ENCODE data around the gene LCP2. TPM values are rescaled to one million over a fixed set of nuclear protein-coding genes. Genes with fewer than 3 reads are reported as not detected.

Gene LCP2
- total RNA-seq, 1 experiment from 2014 or later, result not detected

- H3K27ac ChIP-seq (ENCODE audit: insufficient read length, low read depth, low read length), result no peak overlapping the region
- H2BK12ac ChIP-seq (ENCODE audit: insufficient read length, low read depth, low read length), result no peak overlapping the region
- H3K27me3 Mint-ChIP-seq (ENCODE audit: low read depth), result peaks cover 10% of the 10 kb centered on the region
- H2AFZ ChIP-seq (ENCODE audit: low read length), result no peak overlapping the region
- no peak overlapping the region for H3K9ac ChIP-seq (ENCODE audit: extremely low read depth, insufficient read length, low read length)
- no peaks in the 10 kb centered on the region for H3K36me3 Mint-ChIP-seq (ENCODE audit: insufficient read depth in 1 of 3, low read depth in 3 of 3)
- peaks cover 8% of the 10 kb centered on the region; the same call in 1 of the 2 replicates for H3K4me1 ChIP-seq (ENCODE audit: insufficient read depth, low read length)
- H3T11ph ChIP-seq (ENCODE audit: low read length), result no peak overlapping the region
- H3K4me2 ChIP-seq (ENCODE audit: insufficient read depth, insufficient read length, low read length), result no peak overlapping the region
- H4K91ac ChIP-seq (ENCODE audit: insufficient read length, low read depth, low read length), result no peak overlapping the region
- H4K8ac ChIP-seq (replicated peaks; ENCODE audit: insufficient read length, low read depth, low read length), result no peak overlapping the region
- H3K4me3 Mint-ChIP-seq, result no peak overlapping the region
- H2BK20ac ChIP-seq (ENCODE audit: low read depth, low read length, poor library complexity, severe bottlenecking), result no peak overlapping the region
- no peak overlapping the region for H3K23ac ChIP-seq (ENCODE audit: insufficient read length, low read depth, low read length)
- H4K20me1 ChIP-seq (ENCODE audit: control insufficient read depth, insufficient read depth, insufficient read length), result no peaks in the 10 kb centered on the region
- DNase-seq, result no peak
- H2BK15ac ChIP-seq (ENCODE audit: low read depth, low read length), result no peak overlapping the region
- H3K79me1 ChIP-seq (ENCODE audit: insufficient read depth, low read depth, low read length, poor library complexity, severe bottlenecking), result no peaks in the 10 kb centered on the region
- peaks cover 39 to 52% of the 10 kb centered on the region in 2 experiments for H3K4me1 Mint-ChIP-seq
- no peak overlapping the region for H2BK120ac ChIP-seq (ENCODE audit: low read depth, low read length, poor library complexity, severe bottlenecking)
- H3K27me3 ChIP-seq (ENCODE audit: insufficient read depth, low read length), result no peaks in the 10 kb centered on the region
- H3K14ac ChIP-seq (ENCODE audit: insufficient read depth, low read length), result no peak overlapping the region
- no peaks in the 10 kb centered on the region for H3K23me2 ChIP-seq (ENCODE audit: insufficient read length, low read depth, low read length, poor library complexity, severe bottlenecking)
- no peak overlapping the region for H2AK5ac ChIP-seq (ENCODE audit: insufficient read length, low read length)
- WGBS (ENCODE audit: extremely low coverage, insufficient read length, low lambda C conversion rate), result no CpG with 5 or more reads among the region's 15 CpGs
- no peak overlapping the region for H2BK5ac ChIP-seq (ENCODE audit: insufficient read length, low read length)
- no peaks in the 10 kb centered on the region for H3K79me2 ChIP-seq (ENCODE audit: insufficient read depth, low read length)
- TF ChIP-seq CTCF (conservative IDR thresholded peaks at IDR 0.05), result no peak; the same call in 2 of the 3 replicates
- no peak overlapping the region for H3K56ac ChIP-seq (ENCODE audit: insufficient read length, low read depth, low read length)
- no peaks in the 10 kb centered on the region for H3K9me3 Mint-ChIP-seq
- H3K27ac Mint-ChIP-seq, result no peak overlapping the region
- H3K18ac ChIP-seq (ENCODE audit: insufficient read length, low read depth, low read length), result no peak overlapping the region
- no peak overlapping the region for H4K5ac ChIP-seq (ENCODE audit: insufficient read length, low read depth, low read length)
- no peak overlapping the region for H3K4ac ChIP-seq (ENCODE audit: low read depth, low read length)
- H3K9me3 ChIP-seq (ENCODE audit: control insufficient read depth, low read depth, low read length), result no peaks in the 10 kb centered on the region
Measured at GRCh38 chr5:170268153-170268689, 29.4 kb downstream of the LCP2 start.

Measured in H9 (cell line).